Neutrophil (primary cell): ENCODE measurements around the gene HIPK2.
A peak's percentile ranks its signal among the peaks of the same experiment; 100 is the strongest.

ENCODE experiments used
- H3K27ac ChIP-seq: fragments of 200-600 bp; sonication (generic); 2 replicates; pipeline ENCODE4 v1.5.1; 2016; ENCODE audit warnings: mild to moderate bottlenecking, moderate library complexity
- H3K27me3 ChIP-seq: fragments of 200-600 bp; sonication (generic); 2 replicates; pipeline ENCODE4 v1.6.0; 2016; ENCODE audit warnings: mild to moderate bottlenecking
- H3K36me3 ChIP-seq: fragments of 200-600 bp; sonication (generic); 2 replicates; pipeline ENCODE4 v1.5.1; 2017
- H3K4me1 ChIP-seq, 2 experiments: fragments of 200-600 bp in 1 of 2; sonication (generic) in 1 of 2; 1 replicate in 1 of 2; 2 replicates in 1 of 2; pipeline versions ENCODE4 v1.5.1 to v1.6.1; 2013 to 2016; ENCODE audit warnings: low read depth in 1 of 2, low read length in 1 of 2, mild to moderate bottlenecking in 1 of 2, moderate library complexity in 1 of 2; ENCODE audit not compliant: control insufficient read depth in 1 of 2, insufficient read depth in 1 of 2
- H3K4me3 ChIP-seq, 2 experiments: fragments of 200-600 bp in 1 of 2; sonication (generic) in 1 of 2; 1 replicate in 1 of 2; 2 replicates in 1 of 2; pipeline ENCODE4 v1.5.1; 2013 to 2016; ENCODE audit warnings: low read depth in 1 of 2, low read length in 1 of 2, mild to moderate bottlenecking in 1 of 2, moderate library complexity in 1 of 2
- H3K9me3 ChIP-seq: fragments of 200-600 bp; sonication (generic); 2 replicates; pipeline ENCODE4 v1.5.1; 2016
- TF ChIP-seq, protein P1 (sequence below): fragments of 200-600 bp; sonication (generic); IDR thresholded peaks from 2 replicates; pipeline ENCODE4 v1.5.1; 2016; ENCODE audit warnings: antibody characterized with exemption

Gene HIPK2

GRCh38 chr7:139588632-139589031, 189.2 kb downstream of the HIPK2 start:
- TF ChIP-seq, protein P1, sequence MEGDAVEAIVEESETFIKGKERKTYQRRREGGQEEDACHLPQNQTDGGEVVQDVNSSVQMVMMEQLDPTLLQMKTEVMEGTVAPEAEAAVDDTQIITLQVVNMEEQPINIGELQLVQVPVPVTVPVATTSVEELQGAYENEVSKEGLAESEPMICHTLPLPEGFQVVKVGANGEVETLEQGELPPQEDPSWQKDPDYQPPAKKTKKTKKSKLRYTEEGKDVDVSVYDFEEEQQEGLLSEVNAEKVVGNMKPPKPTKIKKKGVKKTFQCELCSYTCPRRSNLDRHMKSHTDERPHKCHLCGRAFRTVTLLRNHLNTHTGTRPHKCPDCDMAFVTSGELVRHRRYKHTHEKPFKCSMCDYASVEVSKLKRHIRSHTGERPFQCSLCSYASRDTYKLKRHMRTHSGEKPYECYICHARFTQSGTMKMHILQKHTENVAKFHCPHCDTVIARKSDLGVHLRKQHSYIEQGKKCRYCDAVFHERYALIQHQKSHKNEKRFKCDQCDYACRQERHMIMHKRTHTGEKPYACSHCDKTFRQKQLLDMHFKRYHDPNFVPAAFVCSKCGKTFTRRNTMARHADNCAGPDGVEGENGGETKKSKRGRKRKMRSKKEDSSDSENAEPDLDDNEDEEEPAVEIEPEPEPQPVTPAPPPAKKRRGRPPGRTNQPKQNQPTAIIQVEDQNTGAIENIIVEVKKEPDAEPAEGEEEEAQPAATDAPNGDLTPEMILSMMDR, result no peak
- H3K4me3 ChIP-seq, result no peak overlapping the region
- no peaks in the 10 kb centered on the region for H3K27me3 ChIP-seq
- H3K9me3 ChIP-seq, result no peaks in the 10 kb centered on the region
- peaks cover 91% of the 10 kb centered on the region for H3K36me3 ChIP-seq
- H3K27ac ChIP-seq, result peak overlapping the region; percentile 42
- peaks cover 9% of the 10 kb centered on the region in 2 experiments for H3K4me1 ChIP-seq

- no peaks in the 10 kb centered on the region for H3K9me3 ChIP-seq
- peaks cover 18 to 19% of the 10 kb centered on the region in 2 experiments for H3K4me1 ChIP-seq
- no peak overlapping the region for H3K27ac ChIP-seq
- peaks cover 91% of the 10 kb centered on the region for H3K36me3 ChIP-seq
- H3K4me3 ChIP-seq, result no peak overlapping the region
- H3K27me3 ChIP-seq, result no peaks in the 10 kb centered on the region
- TF ChIP-seq, protein P1, result no peak
These were observed 190.3 kb downstream of the HIPK2 start for GRCh38 chr7:139587535-139587934.

GRCh38 chr7:139586286-139586685, 191.5 kb downstream of the HIPK2 start:
- no peak overlapping the region for H3K27ac ChIP-seq
- peaks cover 19 to 24% of the 10 kb centered on the region in 2 experiments for H3K4me1 ChIP-seq
- peaks cover 91% of the 10 kb centered on the region for H3K36me3 ChIP-seq
- TF ChIP-seq, protein P1, result no peak
- no peak overlapping the region for H3K4me3 ChIP-seq
- H3K9me3 ChIP-seq, result no peaks in the 10 kb centered on the region
- H3K27me3 ChIP-seq, result no peaks in the 10 kb centered on the region

DNA sequence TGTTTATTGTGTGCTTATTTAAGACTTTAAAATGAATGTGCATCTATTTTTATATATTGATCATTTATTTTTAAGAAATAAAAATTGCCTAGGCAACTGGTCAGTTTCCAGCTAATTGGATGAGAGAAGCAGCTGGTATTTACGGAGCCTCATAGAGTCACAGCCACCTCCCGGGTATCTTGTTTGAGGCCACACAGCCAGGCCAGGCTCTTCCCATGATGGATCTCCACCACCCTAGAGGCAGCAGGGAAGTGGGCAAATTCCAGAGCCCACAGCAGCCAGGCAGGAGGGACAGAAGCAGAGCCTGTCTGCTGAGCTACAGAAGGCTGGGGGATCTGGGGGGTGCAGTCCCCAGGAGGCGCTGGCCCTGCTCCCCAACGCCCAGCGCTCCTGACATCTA, 192.8 kb downstream of the HIPK2 start:
- Histone ChIP-seq H3K27ac (no peak overlapping the region), H3K36me3 (peaks cover 91% of the 10 kb centered on the region), H3K4me3 (no peak overlapping the region), H3K4me1 (peaks cover 19 to 24% of the 10 kb centered on the region in 2 experiments), H3K27me3 (no peaks in the 10 kb centered on the region), H3K9me3 (no peaks in the 10 kb centered on the region)
- TF ChIP-seq, protein P1, result no peak

DNA sequence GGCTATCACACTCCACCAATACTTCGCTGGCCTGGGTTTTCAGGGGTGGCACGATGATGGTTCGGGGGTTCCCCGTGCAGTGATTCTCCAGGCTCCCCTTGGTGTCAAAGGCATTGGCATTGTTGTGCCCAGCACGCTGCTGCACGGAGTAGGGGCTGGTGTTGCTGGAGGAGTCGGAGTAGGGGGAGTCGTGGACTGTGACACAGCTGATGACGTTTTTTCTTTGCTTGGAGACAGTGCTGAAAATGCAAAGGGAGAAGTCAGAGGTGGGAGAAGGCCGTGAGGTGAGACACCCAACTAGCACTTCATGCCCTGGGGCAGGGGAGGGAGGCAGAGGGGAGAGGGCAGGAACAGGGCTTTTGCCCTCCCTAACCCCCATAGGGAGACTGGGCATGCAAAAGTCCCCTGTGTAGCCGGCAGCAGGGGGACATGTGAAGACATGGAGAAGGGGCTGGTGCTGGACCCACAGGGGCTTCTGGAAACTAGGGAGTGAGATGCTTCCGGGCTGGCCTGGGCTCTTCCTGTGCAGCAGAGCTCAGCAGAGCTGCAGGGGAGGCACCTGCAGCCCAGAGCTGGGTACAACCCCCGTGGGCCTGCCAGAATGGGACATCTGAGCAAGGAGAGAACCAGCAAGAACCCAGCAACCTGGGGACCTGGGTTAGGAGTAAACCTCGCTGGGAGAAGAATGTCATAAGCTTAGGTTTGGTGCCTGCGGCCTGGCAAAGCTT, 193.8 kb downstream of the HIPK2 start:
- H3K4me1 ChIP-seq, result peaks cover 16 to 22% of the 10 kb centered on the region in 2 experiments
- H3K36me3 ChIP-seq, result peaks cover 92% of the 10 kb centered on the region
- no peaks in the 10 kb centered on the region for H3K9me3 ChIP-seq
- H3K4me3 ChIP-seq, result no peak overlapping the region
- TF ChIP-seq, protein P1, result no peak
- no peaks in the 10 kb centered on the region for H3K27me3 ChIP-seq
- no peak overlapping the region for H3K27ac ChIP-seq
